Gastrocnemius medialis (tissue), 4 donors: ENCODE measurements around the gene BANK1. TPM values are rescaled to one million over a fixed set of nuclear protein-coding genes. Genes with fewer than 3 reads are reported as not detected.

Experiments
- ATAC-seq, 2 donors: fragments of 150-250 bp; one replicate each; pipeline ENCODE4 v1.9.1; 2016
- DNase-seq, 2 donors: peaks; one replicate each; pipeline ENCODE4 v3.0.0-alpha.2; 2019
- H3K27ac ChIP-seq, 4 donors: fragments of 200-600 bp; sonication (generic); 1 replicate in 1 of 4; 2 replicates in 3 of 4; pipeline ENCODE4 v1.5.1; 2016 to 2018; ENCODE audit warnings: mild to moderate bottlenecking in 2 of 4, moderate library complexity in 1 of 4
- H3K27me3 ChIP-seq, 3 donors: fragments of 200-600 bp; sonication (generic) in 2 of 3; 1 replicate in 1 of 3; 2 replicates in 2 of 3; pipeline versions ENCODE4 v1.5.1 to v1.6.0; 2016 to 2019; ENCODE audit warnings: mild to moderate bottlenecking in 1 of 3, moderate library complexity in 1 of 3
- H3K36me3 ChIP-seq, 2 donors: fragments of 200-600 bp; sonication (generic) in 1 of 2; one replicate each; pipeline ENCODE4 v1.5.1; 2017 to 2018
- H3K4me1 ChIP-seq, 2 donors: fragments of 200-600 bp; sonication (generic) in 1 of 2; one replicate each; pipeline ENCODE4 v1.5.1; 2016 to 2017; ENCODE audit warnings: mild to moderate bottlenecking in 2 of 2
- H3K4me3 ChIP-seq, 4 donors: fragments of 200-600 bp; sonication (generic) in 3 of 4; 1 replicate in 1 of 4; 2 replicates in 3 of 4; pipeline ENCODE4 v1.5.1; 2016 to 2019; ENCODE audit warnings: mild to moderate bottlenecking in 2 of 4
- H3K9me3 ChIP-seq, 3 donors: fragments of 200-600 bp; sonication (generic) in 2 of 3; 1 replicate in 1 of 3; 2 replicates in 2 of 3; pipeline ENCODE4 v1.5.1; 2016 to 2019
- CTCF ChIP-seq, 5 experiments: fragments of 450-650 bp in 3 of 5; fragments of 200-600 bp in 2 of 5; sonication (generic) in 2 of 5; IDR thresholded peaks in 4 of 5; conservative IDR thresholded peaks in 1 of 5; 1 replicate in 4 of 5; 2 replicates in 1 of 5; pipeline ENCODE4 v1.5.1; 2016 to 2019; ENCODE audit warnings: antibody characterized with exemption in 5 of 5, mild to moderate bottlenecking in 3 of 5, moderate library complexity in 3 of 5
- POLR2A ChIP-seq, 2 donors: fragments of 450-650 bp; IDR thresholded peaks; one replicate each; pipeline ENCODE4 v1.6.1; 2017; ENCODE audit warnings: antibody characterized with exemption in 2 of 2, mild to moderate bottlenecking in 2 of 2, moderate library complexity in 2 of 2
- in situ Hi-C, 4 donors: fragments of 200-750 bp; cut with MboI; loops; one replicate each; pipeline versions ENCODE4 v1.15.0 to v1.8.0; 2017; ENCODE audit warnings: low sequenced_read_pairs in 4 of 4
- intact Hi-C: fragments of 100-400 bp; cut with DNase I; formaldehyde crosslinking; loops from one replicate; pipeline ENCODE4 v1.15.1; 2023; ENCODE audit warnings: low total_unique reads
- total RNA-seq, 4 donors: library from RNA; depleted of rRNA; stranded (reverse); fragments of >200 nt; gene quantifications; one replicate each; pipeline versions ENCODE4 v1.1.0 to v1.2.3, GENCODE V29; 2016

The BANK1 gene
- total RNA-seq, 4 donors from 2014 or later = 0.10 to 0.91 (median 0.26) TPM

GRCh38 chr4:101777431-101777830, 13.1 kb upstream of the BANK1 start:
- no peak for TF ChIP-seq POLR2A (IDR thresholded peaks at IDR 0.05)
- no peak for TF ChIP-seq CTCF (IDR thresholded peaks at IDR 0.05 in 4 of 5, conservative IDR thresholded peaks at IDR 0.05 in 1 of 5)
- no peaks in the 10 kb centered on the region for H3K9me3 ChIP-seq
- H3K27ac ChIP-seq = no peak overlapping the region
- no peaks in the 10 kb centered on the region for H3K27me3 ChIP-seq
- no peaks in the 10 kb centered on the region for H3K36me3 ChIP-seq
- intact Hi-C loops (no loop called here), in situ Hi-C loops (no loop called here)
- no peaks in the 10 kb centered on the region for H3K4me1 ChIP-seq
- no peak for ATAC-seq
- DNase-seq = no peak
- H3K4me3 ChIP-seq = no peak overlapping the region

GRCh38 chr4:101780284-101780683, 10.2 kb upstream of the BANK1 start:
- Histone ChIP-seq H3K27me3 (no peaks in the 10 kb centered on the region), H3K27ac (no peak overlapping the region), H3K9me3 (no peaks in the 10 kb centered on the region), H3K4me3 (no peak overlapping the region), H3K36me3 (no peaks in the 10 kb centered on the region), H3K4me1 (no peaks in the 10 kb centered on the region)
- no peak for ATAC-seq
- no peak for TF ChIP-seq POLR2A (IDR thresholded peaks at IDR 0.05)
- in situ Hi-C loops (no loop called here), intact Hi-C loops (no loop called here)
- DNase-seq = no peak

GRCh38 chr4:101782546-101782945, 8.0 kb upstream of the BANK1 start:
- no peak for DNase-seq
- in situ Hi-C loops (no loop called here), intact Hi-C loops (no loop called here)
- Histone ChIP-seq H3K36me3 (no peaks in the 10 kb centered on the region), H3K27ac (no peak overlapping the region), H3K4me3 (no peak overlapping the region), H3K9me3 (no peaks in the 10 kb centered on the region), H3K4me1 (no peaks in the 10 kb centered on the region), H3K27me3 (no peaks in the 10 kb centered on the region)
- ATAC-seq = no peak
- TF ChIP-seq CTCF (IDR thresholded peaks at IDR 0.05 in 4 of 5, conservative IDR thresholded peaks at IDR 0.05 in 1 of 5) = no peak
- TF ChIP-seq POLR2A (IDR thresholded peaks at IDR 0.05) = no peak

DNA sequence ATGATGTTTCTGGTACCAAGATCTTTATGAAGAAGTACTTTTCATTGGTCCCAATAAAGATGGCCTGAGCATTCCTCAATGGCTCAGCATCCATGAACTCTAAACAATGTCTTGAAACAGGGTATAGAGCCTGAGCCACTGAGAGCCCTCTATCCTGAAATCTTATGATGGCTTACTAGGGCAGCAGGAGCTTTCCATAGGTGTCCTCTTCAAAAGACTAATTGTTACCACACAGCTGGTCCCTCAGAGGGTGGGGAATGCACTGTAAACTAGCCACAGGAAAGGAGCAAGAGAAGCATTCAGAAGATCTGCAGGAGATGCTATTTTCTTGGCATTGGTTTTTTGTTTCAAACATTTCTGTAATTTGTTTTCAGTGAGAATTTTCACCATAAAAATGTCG, 5.6 kb upstream of the BANK1 start:
- Histone ChIP-seq H3K4me1 (no peaks in the 10 kb centered on the region), H3K9me3 (no peaks in the 10 kb centered on the region), H3K27ac (no peak overlapping the region), H3K4me3 (no peak overlapping the region), H3K36me3 (no peaks in the 10 kb centered on the region), H3K27me3 (no peaks in the 10 kb centered on the region)
- no peak for TF ChIP-seq POLR2A (IDR thresholded peaks at IDR 0.05)
- TF ChIP-seq CTCF (IDR thresholded peaks at IDR 0.05 in 4 of 5, conservative IDR thresholded peaks at IDR 0.05 in 1 of 5) = no peak
- intact Hi-C loops = no loop called here
- no peak for ATAC-seq
- DNase-seq = no peak
- in situ Hi-C loops = no loop called here

- intact Hi-C loops (no loop called here), in situ Hi-C loops (no loop called here)
- Histone ChIP-seq H3K27ac (no peak overlapping the region), H3K9me3 (no peaks in the 10 kb centered on the region), H3K36me3 (no peaks in the 10 kb centered on the region), H3K27me3 (peaks cover 0 to 2% (median 0%) of the 10 kb centered on the region in 3 donors), H3K4me3 (no peak overlapping the region), H3K4me1 (no peaks in the 10 kb centered on the region)
- no peak for TF ChIP-seq CTCF (IDR thresholded peaks at IDR 0.05 in 4 of 5, conservative IDR thresholded peaks at IDR 0.05 in 1 of 5)
- TF ChIP-seq POLR2A (IDR thresholded peaks at IDR 0.05) = no peak
- no peak for DNase-seq
- ATAC-seq = no peak
Measured at GRCh38 chr4:101785486-101785885, 5.0 kb upstream of the BANK1 start.
